HG03457 (cell line): Measurements from ENCODE around the gene SLC7A7.
"Not testable (repeated sequence)": the region's sequence is repeated elsewhere in the genome, so short reads cannot be mapped to it uniquely, and the experiment has no call there.

Source experiments
- ATAC-seq: cut with Tn5 transposase; IDR thresholded peaks from one replicate; pipeline ENCODE4 v1.9.1; 2021; ENCODE audit warnings: moderate number of reproducible peaks; ENCODE audit not compliant: unreplicated experiment

Gene SLC7A7

GRCh38 chr14:22794551-22794951 is 20.7 kb downstream of the SLC7A7 start:
- ATAC-seq: no peak

- no peak for ATAC-seq
Observed at GRCh38 chr14:22793976-22794375, 21.3 kb downstream of the SLC7A7 start.

GRCh38 chr14:22793550-22793949 is 21.7 kb downstream of the SLC7A7 start:
- ATAC-seq: not testable (repeated sequence)

- no peak for ATAC-seq
Observed at GRCh38 chr14:22792158-22792557, 23.1 kb downstream of the SLC7A7 start.

- no peak for ATAC-seq
Observed at GRCh38 chr14:22791301-22791700, 23.9 kb downstream of the SLC7A7 start.

GRCh38 chr14:22786685-22787084 is 28.6 kb downstream of the SLC7A7 start:
- ATAC-seq: no peak

- ATAC-seq: no peak
Observed at GRCh38 chr14:22781301-22781991, 33.8 kb downstream of the SLC7A7 start.

GRCh38 chr14:22780941-22781300 is 34.3 kb downstream of the SLC7A7 start:
- no peak for ATAC-seq

GRCh38 chr14:22780105-22780679 is 35.0 kb downstream of the SLC7A7 start:
- no peak for ATAC-seq

- ATAC-seq: no peak
Observed at GRCh38 chr14:22778084-22778483, 37.2 kb downstream of the SLC7A7 start.

GRCh38 chr14:22776849-22777248 is 38.4 kb downstream of the SLC7A7 start:
- ATAC-seq: not testable (repeated sequence)

- ATAC-seq: no peak
Observed at GRCh38 chr14:22776215-22776614, 39.0 kb downstream of the SLC7A7 start.

- no peak for ATAC-seq
Observed at GRCh38 chr14:22774011-22774706, 41.1 kb downstream of the SLC7A7 start.

GRCh38 chr14:22773162-22774010 is 41.8 kb downstream of the SLC7A7 start:
- ATAC-seq: no peak

GRCh38 chr14:22772725-22773124 is 42.5 kb downstream of the SLC7A7 start:
- no peak for ATAC-seq

- no peak for ATAC-seq
Observed at GRCh38 chr14:22770481-22771187, 44.6 kb downstream of the SLC7A7 start.

GRCh38 chr14:22769369-22769768 is 45.9 kb downstream of the SLC7A7 start:
- ATAC-seq: no peak

- no peak for ATAC-seq
Observed at GRCh38 chr14:22768947-22769346, 46.3 kb downstream of the SLC7A7 start.

- no peak for ATAC-seq
Observed at GRCh38 chr14:22767323-22767589, 48.0 kb downstream of the SLC7A7 start.

- ATAC-seq: no peak
Observed at GRCh38 chr14:22766457-22767322, 48.5 kb downstream of the SLC7A7 start, which contains the start of gene OXA1L. Gene OXA1L (plus strand): TSS chr14:22766688. CDS start chr14:22766702, 14 bp downstream.
